B cell (primary cell): Measurements from ENCODE around the gene CCDC102A.

Source experiments
- CTCF ChIP-seq: fragments of 200-600 bp; IDR thresholded peaks from one replicate; pipeline ENCODE4 v1.8.0; 2022; ENCODE audit warnings: antibody characterized with exemption, mild to moderate bottlenecking
- EZH2 ChIP-seq: IDR thresholded peaks from 2 replicates; pipeline ENCODE4 v1.6.1; 2012; ENCODE audit warnings: borderline replicate concordance, low read depth, mild to moderate bottlenecking, moderate library complexity, low read length; ENCODE audit not compliant: insufficient read depth, poor library complexity, severe bottlenecking

GRCh38 chr16:57564571-57565270 lies 28.4 kb upstream of the CCDC102A start:
- TF ChIP-seq CTCF (no peak), EZH2 (no peak)
